Central memory CD8-positive, alpha-beta T cell (primary cell): ENCODE data around the gene ANKRD9.

Source experiments
- ATAC-seq: fragments of 150-1000 bp; cut with Tn5 transposase; replicated peaks from 2 replicates; pipeline ENCODE4 v1.10.0; 2022; ENCODE audit warnings: mild to moderate bottlenecking, moderate FRiP score, moderate number of reproducible peaks; ENCODE audit not compliant: poor library complexity, severe bottlenecking; ENCODE audit errors: extremely low read depth
- DNase-seq, 2 donors: peaks; one replicate each; pipeline ENCODE4 v3.0.0; 2021; ENCODE audit warnings: low spot score in 2 of 2
- H3K27ac Mint-ChIP-seq: one replicate; pipeline ENCODE4 v1.8.0; 2022; ENCODE audit warnings: low read depth, mild to moderate bottlenecking, moderate library complexity, mixed read lengths
- H3K27me3 Mint-ChIP-seq: one replicate; pipeline ENCODE4 v1.8.0; 2022; ENCODE audit warnings: mixed read lengths
- H3K36me3 Mint-ChIP-seq: one replicate; pipeline ENCODE4 v1.8.0; 2022; ENCODE audit warnings: mild to moderate bottlenecking, moderate library complexity, mixed read lengths; ENCODE audit not compliant: insufficient read depth
- H3K4me1 Mint-ChIP-seq: one replicate; pipeline ENCODE4 v1.8.0; 2022; ENCODE audit warnings: mixed read lengths
- H3K4me3 Mint-ChIP-seq: one replicate; pipeline ENCODE4 v1.8.0; 2022; ENCODE audit warnings: mild to moderate bottlenecking, moderate library complexity, mixed read lengths
- H3K9me3 Mint-ChIP-seq: one replicate; pipeline ENCODE4 v1.8.0; 2022; ENCODE audit warnings: mixed read lengths

ANKRD9 gene

DNA sequence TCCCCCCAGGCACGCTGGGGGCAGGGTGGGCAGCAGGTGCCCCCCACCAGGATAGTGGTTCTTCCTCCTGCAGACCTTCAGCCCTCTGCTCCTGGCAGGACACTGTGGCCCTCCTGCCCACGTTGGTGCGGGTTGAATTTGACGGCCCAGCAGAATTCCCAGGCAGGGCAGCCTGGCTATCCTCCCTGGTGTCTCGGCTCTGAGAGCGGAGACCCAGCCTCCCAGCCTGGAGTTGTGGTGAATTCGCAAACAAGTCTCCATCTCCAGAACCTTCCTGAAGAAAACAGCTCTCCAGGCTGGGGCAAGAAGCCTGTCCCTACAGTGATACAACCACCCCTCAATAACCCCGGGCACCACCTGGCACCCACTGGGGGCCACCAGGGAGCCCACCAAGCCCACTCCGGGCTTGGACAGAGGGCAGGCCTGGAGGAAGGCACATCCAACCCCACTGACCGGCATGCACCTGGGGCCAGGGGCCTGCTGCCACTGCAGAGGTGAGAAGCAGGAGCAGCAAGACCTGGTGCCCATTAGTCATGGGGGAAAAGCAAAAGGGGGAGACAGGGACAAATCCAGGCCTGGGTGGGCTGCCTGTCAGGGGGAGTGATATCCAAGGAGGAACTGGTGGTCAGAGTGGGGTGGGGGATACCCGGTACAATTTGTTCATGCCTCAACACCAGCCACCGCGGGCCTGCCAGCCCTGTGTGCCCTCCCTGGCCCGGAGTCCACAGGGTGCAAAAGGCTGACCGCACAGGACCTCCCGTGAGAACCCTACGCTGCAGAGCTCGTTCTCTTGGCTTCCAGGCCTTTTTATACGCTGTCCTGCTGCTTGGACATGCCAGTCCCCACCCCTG, 3.6 kb downstream of the ANKRD9 start:
- H3K27ac Mint-ChIP-seq, result no peak overlapping the region
- peaks cover 11% of the 10 kb centered on the region for H3K4me1 Mint-ChIP-seq
- H3K27me3 Mint-ChIP-seq, result no peaks in the 10 kb centered on the region
- H3K36me3 Mint-ChIP-seq, result peaks cover 7% of the 10 kb centered on the region
- no peak overlapping the region for H3K4me3 Mint-ChIP-seq
- no peaks in the 10 kb centered on the region for H3K9me3 Mint-ChIP-seq
- DNase-seq, result no peak
- ATAC-seq, result no peak

DNA sequence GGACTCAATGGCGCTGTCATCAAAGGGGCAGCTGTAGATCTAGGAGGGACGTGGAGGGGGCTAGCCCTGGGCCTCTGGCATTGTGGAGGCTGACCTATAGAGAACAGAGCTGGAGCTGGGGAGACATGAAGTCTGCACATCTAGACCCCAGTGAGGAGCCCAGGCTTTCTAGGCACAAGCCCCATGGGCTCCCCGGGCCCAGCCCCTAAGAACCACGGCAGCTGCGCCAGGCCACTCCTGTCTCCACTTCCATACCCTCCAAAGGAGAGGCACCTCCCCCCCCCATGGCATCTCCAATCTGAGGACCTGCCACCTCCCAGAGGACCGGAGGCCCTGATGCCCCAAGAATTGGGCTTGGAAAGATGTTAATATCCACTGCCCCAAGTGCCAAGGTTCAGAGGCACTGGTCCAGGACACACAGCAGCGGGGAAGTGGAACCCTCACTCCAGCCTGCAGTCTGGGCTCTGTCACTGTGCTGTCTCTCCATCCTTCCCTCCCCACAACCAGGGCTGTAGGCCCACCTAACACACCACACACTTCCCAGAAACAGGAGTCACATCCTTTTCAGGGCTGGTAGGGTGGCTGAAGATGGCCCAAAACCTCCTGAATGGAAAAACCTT, 4.5 kb downstream of the ANKRD9 start:
- H3K27ac Mint-ChIP-seq, result no peak overlapping the region
- H3K27me3 Mint-ChIP-seq, result no peaks in the 10 kb centered on the region
- peaks cover 6% of the 10 kb centered on the region for H3K36me3 Mint-ChIP-seq
- H3K4me3 Mint-ChIP-seq, result no peak overlapping the region
- H3K4me1 Mint-ChIP-seq, result peaks cover 2% of the 10 kb centered on the region
- ATAC-seq (no peak), DNase-seq (no peak)
- H3K9me3 Mint-ChIP-seq, result no peaks in the 10 kb centered on the region

DNA sequence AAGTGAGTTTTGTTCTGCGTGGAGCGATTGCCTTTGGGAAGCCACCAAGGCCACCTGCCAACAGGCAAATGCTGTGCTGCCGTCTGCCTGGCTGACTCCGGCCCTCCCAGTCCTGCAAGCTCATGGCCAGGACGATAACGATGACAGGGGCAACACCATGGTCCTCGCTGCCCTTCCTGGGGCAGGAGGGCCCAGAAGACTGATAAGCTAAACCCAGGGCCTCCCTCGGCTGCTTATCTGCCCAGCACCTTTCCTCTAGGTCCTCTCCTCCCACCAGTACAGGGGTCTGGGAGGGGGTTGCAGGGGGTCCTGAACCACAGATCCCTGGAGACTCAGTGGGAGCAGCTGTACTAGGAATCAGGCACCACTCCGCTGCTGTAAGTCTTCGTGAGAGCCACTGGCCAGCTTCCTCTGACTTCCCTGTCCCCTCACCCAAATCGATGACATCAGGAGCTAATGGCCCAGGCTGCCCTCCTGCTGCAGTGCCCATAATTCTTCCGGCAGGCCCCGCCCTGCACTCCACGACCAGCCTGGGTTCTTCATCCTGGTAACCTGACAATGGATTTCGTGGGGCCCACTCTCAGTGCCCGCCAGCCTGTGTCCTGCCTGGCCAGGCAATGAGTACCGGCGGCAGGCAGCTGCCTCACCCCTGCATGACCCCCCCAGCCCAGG, 5.1 kb downstream of the ANKRD9 start:
- ATAC-seq (no peak), DNase-seq (no peak)
- H3K27me3 Mint-ChIP-seq, result no peaks in the 10 kb centered on the region
- peaks cover 5% of the 10 kb centered on the region for H3K36me3 Mint-ChIP-seq
- H3K4me3 Mint-ChIP-seq, result no peak overlapping the region
- H3K27ac Mint-ChIP-seq, result no peak overlapping the region
- no peaks in the 10 kb centered on the region for H3K4me1 Mint-ChIP-seq
- H3K9me3 Mint-ChIP-seq, result no peaks in the 10 kb centered on the region

GRCh38 chr14:102503641-102504327, 5.8 kb downstream of the ANKRD9 start:
- no peaks in the 10 kb centered on the region for H3K4me1 Mint-ChIP-seq
- no peaks in the 10 kb centered on the region for H3K27me3 Mint-ChIP-seq
- H3K9me3 Mint-ChIP-seq, result no peaks in the 10 kb centered on the region
- peaks cover 5% of the 10 kb centered on the region for H3K36me3 Mint-ChIP-seq
- H3K27ac Mint-ChIP-seq, result no peak overlapping the region
- no peak for ATAC-seq
- no peak overlapping the region for H3K4me3 Mint-ChIP-seq
- DNase-seq, result no peak

DNA sequence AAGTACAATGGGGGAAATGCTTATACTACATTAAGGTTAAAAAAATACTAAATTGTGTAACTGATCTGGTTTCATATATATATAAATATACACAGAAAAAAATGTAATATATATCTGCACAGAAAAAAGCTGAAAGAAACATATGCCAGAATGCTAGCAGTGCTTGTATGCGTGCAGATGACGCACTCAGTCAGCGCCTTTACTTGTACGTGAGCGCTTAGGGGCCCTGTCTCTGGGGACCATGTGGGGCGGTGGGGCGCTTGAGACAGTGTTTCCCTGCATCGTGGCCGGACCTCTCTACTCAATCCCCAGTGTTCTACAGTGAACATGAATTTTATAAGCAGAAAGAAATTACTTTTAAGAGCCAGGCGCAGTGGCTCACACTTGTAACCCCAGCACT, 7.0 kb downstream of the ANKRD9 start:
- Mint-ChIP-seq H3K27ac (no peak overlapping the region), H3K27me3 (no peaks in the 10 kb centered on the region), H3K9me3 (no peaks in the 10 kb centered on the region), H3K4me1 (no peaks in the 10 kb centered on the region), H3K36me3 (peaks cover 4% of the 10 kb centered on the region), H3K4me3 (no peak overlapping the region)
- DNase-seq, result no peak
- ATAC-seq, result no peak

DNA sequence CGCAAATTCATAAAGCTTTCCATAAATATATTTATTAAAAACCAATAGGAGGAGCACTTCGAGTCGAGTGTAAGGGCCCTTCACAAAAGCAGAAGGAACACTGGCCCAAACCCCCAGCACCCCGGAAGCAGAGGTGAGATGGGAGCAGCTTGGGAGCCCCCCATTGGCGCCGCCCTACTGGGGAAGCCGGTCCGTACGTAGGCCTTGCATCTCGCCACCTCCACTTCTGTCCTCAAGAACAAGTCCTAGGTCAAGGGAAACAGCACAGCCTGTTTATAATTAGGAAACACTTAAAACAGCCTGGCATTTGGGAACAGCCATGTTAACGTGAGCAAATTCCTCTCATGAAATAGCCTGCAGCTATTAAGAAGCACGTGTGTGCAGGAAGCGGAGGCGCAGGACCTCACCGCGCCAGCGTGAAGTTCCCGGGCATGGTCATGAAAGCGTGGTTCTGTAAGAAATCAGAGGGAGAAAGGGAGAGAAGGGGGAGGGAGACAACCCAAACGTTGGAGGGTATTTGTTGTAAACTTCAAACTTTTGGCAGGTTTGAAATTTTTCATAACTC, 7.7 kb downstream of the ANKRD9 start:
- DNase-seq (no peak), ATAC-seq (no peak)
- Mint-ChIP-seq H3K27ac (no peak overlapping the region), H3K27me3 (no peaks in the 10 kb centered on the region), H3K36me3 (peaks cover 4% of the 10 kb centered on the region), H3K9me3 (no peaks in the 10 kb centered on the region), H3K4me1 (no peaks in the 10 kb centered on the region), H3K4me3 (no peak overlapping the region)

DNA sequence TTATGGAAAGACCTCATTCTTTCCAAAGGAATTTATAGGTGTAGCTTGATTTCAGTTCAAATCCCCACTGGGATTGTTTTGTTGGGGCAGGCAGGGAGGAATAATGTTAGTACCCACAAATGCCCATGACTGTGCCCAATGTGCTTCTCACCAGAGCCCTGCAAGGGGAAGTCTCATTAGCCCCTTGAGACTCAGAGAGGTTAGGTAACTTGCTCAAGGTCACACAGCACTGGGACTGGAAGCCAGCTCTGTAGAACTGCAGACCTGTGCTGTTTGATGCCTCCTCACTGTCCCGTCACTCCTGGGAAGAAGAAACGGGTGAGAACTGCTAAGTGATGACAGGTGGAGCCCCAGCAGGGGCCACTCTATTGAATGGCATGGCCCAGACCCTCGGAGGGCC, 8.9 kb downstream of the ANKRD9 start:
- H3K27ac Mint-ChIP-seq, result no peak overlapping the region
- H3K27me3 Mint-ChIP-seq, result no peaks in the 10 kb centered on the region
- no peak overlapping the region for H3K4me3 Mint-ChIP-seq
- DNase-seq, result no peak
- peak; percentile 40 for ATAC-seq
- peaks cover 2% of the 10 kb centered on the region for H3K36me3 Mint-ChIP-seq
- no peaks in the 10 kb centered on the region for H3K9me3 Mint-ChIP-seq
- H3K4me1 Mint-ChIP-seq, result no peaks in the 10 kb centered on the region

GRCh38 chr14:102500158-102500662, 9.4 kb downstream of the ANKRD9 start:
- Mint-ChIP-seq H3K4me3 (no peak overlapping the region), H3K27ac (no peak overlapping the region), H3K4me1 (no peaks in the 10 kb centered on the region), H3K36me3 (peaks cover 2% of the 10 kb centered on the region), H3K27me3 (no peaks in the 10 kb centered on the region), H3K9me3 (no peaks in the 10 kb centered on the region)
- DNase-seq (no peak), ATAC-seq (peak; percentile 80)

GRCh38 chr14:102499401-102500157, 10.0 kb downstream of the ANKRD9 start:
- Mint-ChIP-seq H3K9me3 (no peaks in the 10 kb centered on the region), H3K27ac (no peak overlapping the region), H3K27me3 (no peaks in the 10 kb centered on the region), H3K4me1 (no peaks in the 10 kb centered on the region), H3K36me3 (peaks cover 2% of the 10 kb centered on the region), H3K4me3 (no peak overlapping the region)
- ATAC-seq (no peak), DNase-seq (no peak)

DNA sequence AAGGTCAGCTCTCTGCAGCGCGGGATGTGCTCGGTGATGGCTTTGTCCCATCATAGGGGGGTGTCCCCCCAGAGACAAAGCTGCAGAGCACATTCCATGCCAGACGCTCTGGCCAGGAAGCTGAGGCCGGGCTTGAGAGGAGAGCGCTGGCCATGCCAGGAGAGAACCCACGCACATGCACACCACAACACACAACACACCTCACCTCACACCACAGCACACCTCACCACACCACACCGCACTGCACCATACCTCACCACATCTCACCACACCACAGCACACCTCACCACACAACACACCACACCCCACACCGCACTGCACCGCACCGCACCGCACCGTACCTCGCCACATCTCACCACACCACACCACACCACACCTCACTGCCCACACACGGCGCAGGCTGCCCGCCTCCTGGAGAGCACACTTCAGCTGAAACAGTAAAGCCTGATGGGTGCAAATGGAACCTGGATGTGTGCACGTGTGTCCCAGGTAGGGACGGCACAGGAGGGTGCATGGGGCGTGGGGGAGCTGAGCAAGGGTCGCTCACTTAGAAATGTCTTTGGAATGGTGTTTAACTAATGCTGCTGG, 10.8 kb downstream of the ANKRD9 start:
- Mint-ChIP-seq H3K27me3 (no peaks in the 10 kb centered on the region), H3K27ac (peak overlapping the region; percentile 1), H3K4me3 (no peak overlapping the region), H3K4me1 (no peaks in the 10 kb centered on the region), H3K9me3 (no peaks in the 10 kb centered on the region), H3K36me3 (peaks cover 2% of the 10 kb centered on the region)
- ATAC-seq (no peak), DNase-seq (no peak)

GRCh38 chr14:102497998-102498677, 11.4 kb downstream of the ANKRD9 start:
- no peak for DNase-seq
- no peak overlapping the region for H3K4me3 Mint-ChIP-seq
- no peak for ATAC-seq
- H3K27me3 Mint-ChIP-seq, result no peaks in the 10 kb centered on the region
- no peak overlapping the region for H3K27ac Mint-ChIP-seq
- no peaks in the 10 kb centered on the region for H3K4me1 Mint-ChIP-seq
- H3K36me3 Mint-ChIP-seq, result peaks cover 2% of the 10 kb centered on the region
- no peaks in the 10 kb centered on the region for H3K9me3 Mint-ChIP-seq
